ENCODE results near the gene BIRC7. TPM values are rescaled to one million over a fixed set of nuclear protein-coding genes. Genes with fewer than 3 reads are reported as not detected.

Gene BIRC7
- total and polyA plus RNA-seq, 2 donors from 2014 or later: 0.30 to 4.0 TPM

GRCh38 chr20:63223121-63223825, 12.4 kb upstream of the BIRC7 start:
- H3K9ac ChIP-seq (ENCODE audit: low read length in 3 of 3): no peak overlapping the region
- DNase-seq: peak in 4 of 5 donors; percentile 48 to 74 (median 55)

GRCh38 chr20:63223826-63224207, 11.9 kb upstream of the BIRC7 start:
- H3K9ac ChIP-seq (ENCODE audit: low read length in 3 of 3): no peak overlapping the region
- H3K27me3 ChIP-seq (ENCODE audit: control insufficient read depth, insufficient read depth, low read length): no peaks in the 10 kb centered on the region
- no peak for FAIRE-seq
- no peak overlapping the region for H3K4me3 ChIP-seq (ENCODE audit: low read length in 3 of 3)
- H3K9me3 ChIP-seq (ENCODE audit: control insufficient read depth in 2 of 3, insufficient read depth in 1 of 3, low read length in 3 of 3): no peaks in the 10 kb centered on the region
- peak in 2 of 5 donors; percentile 43 to 46 for DNase-seq
- no peak overlapping the region for H3K27ac ChIP-seq (ENCODE audit: low read depth in 2 of 2, low read length in 2 of 2)
- H3K4me1 ChIP-seq (ENCODE audit: control insufficient read depth in 2 of 3, insufficient read depth in 2 of 3, low read depth in 1 of 3, low read length in 3 of 3): no peaks in the 10 kb centered on the region
- no peak for TF ChIP-seq CTCF (IDR thresholded peaks at IDR 0.05; ENCODE audit: borderline replicate concordance, extremely low read depth, insufficient read depth)
- intact Hi-C loops (cut with DNase I): no loop called here
- no peaks in the 10 kb centered on the region for H3K36me3 ChIP-seq (ENCODE audit: control insufficient read depth in 2 of 3, insufficient read depth in 3 of 3, low read length in 3 of 3)

More at GRCh38 chr20:63223121-63223825, 12.4 kb upstream of the BIRC7 start:
- no peak overlapping the region for H3K4me3 ChIP-seq (ENCODE audit: low read length in 3 of 3)
- no peaks in the 10 kb centered on the region for H3K4me1 ChIP-seq (ENCODE audit: control insufficient read depth in 2 of 3, insufficient read depth in 2 of 3, low read depth in 1 of 3, low read length in 3 of 3)
- no peak overlapping the region for H3K27ac ChIP-seq (ENCODE audit: low read depth in 2 of 2, low read length in 2 of 2)
- H3K36me3 ChIP-seq (ENCODE audit: control insufficient read depth in 2 of 3, insufficient read depth in 3 of 3, low read length in 3 of 3): no peaks in the 10 kb centered on the region
- intact Hi-C loops (cut with DNase I): no loop called here
- FAIRE-seq: no peak
- H3K27me3 ChIP-seq (ENCODE audit: control insufficient read depth, insufficient read depth, low read length): no peaks in the 10 kb centered on the region
- peak; percentile 68 for TF ChIP-seq CTCF (IDR thresholded peaks at IDR 0.05; ENCODE audit: borderline replicate concordance, extremely low read depth, insufficient read depth)
- no peaks in the 10 kb centered on the region for H3K9me3 ChIP-seq (ENCODE audit: control insufficient read depth in 2 of 3, insufficient read depth in 1 of 3, low read length in 3 of 3)

- Histone ChIP-seq H3K27ac (ENCODE audit: low read depth in 2 of 2, low read length in 2 of 2) (no peak overlapping the region), H3K36me3 (ENCODE audit: control insufficient read depth in 2 of 3, insufficient read depth in 3 of 3, low read length in 3 of 3) (no peaks in the 10 kb centered on the region), H3K9ac (ENCODE audit: low read length in 3 of 3) (no peak overlapping the region), H3K4me3 (ENCODE audit: low read length in 3 of 3) (no peak overlapping the region), H3K4me1 (ENCODE audit: control insufficient read depth in 2 of 3, insufficient read depth in 2 of 3, low read depth in 1 of 3, low read length in 3 of 3) (no peaks in the 10 kb centered on the region), H3K9me3 (ENCODE audit: control insufficient read depth in 2 of 3, insufficient read depth in 1 of 3, low read length in 3 of 3) (no peaks in the 10 kb centered on the region), H3K27me3 (ENCODE audit: control insufficient read depth, insufficient read depth, low read length) (no peaks in the 10 kb centered on the region)
- DNase-seq (peak; percentile 56 to 88 (median 63)), FAIRE-seq (no peak)
- intact Hi-C loops (cut with DNase I): no loop called here
- TF ChIP-seq CTCF (IDR thresholded peaks at IDR 0.05; ENCODE audit: borderline replicate concordance, extremely low read depth, insufficient read depth): peak; percentile 1
These were observed 11.2 kb upstream of the BIRC7 start for GRCh38 chr20:63224412-63225081.
